T1000 (cell line): ENCODE results near the gene HLA-A.
"Not testable (repeated sequence)": the region's sequence is repeated elsewhere in the genome, so short reads cannot be mapped to it uniquely, and the experiment has no call there.

Experiments used
- DNase-seq: peaks from one replicate; lab custom pipeline; 2025; ENCODE audit warnings: mixed read lengths; lab: John Stamatoyannopoulos, UW

The HLA-A gene

DNA sequence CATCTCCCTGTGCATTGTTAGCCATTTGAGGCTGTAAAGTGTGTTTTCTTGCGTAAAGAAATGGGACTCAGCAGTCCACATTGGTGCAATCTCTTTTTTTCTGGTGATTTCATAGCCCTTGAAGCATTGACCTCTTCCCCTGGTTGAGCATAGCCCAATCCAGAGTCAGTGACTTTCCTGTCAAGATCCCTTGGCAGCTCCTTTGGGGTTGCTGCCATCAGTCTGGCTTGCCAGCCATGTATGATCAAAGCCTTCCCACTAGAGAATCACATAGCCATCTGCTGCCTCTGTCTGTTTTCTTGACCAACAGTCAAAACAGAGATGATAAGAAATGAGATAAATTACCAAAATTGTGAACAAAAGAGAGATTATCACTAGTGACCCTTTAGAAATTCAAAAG lies 19.6 kb downstream of the HLA-A start:
- no peak for DNase-seq

- DNase-seq, result not testable (repeated sequence)
These were observed 21.4 kb downstream of the HLA-A start for GRCh38 chr6:29963697-29964096.

DNA sequence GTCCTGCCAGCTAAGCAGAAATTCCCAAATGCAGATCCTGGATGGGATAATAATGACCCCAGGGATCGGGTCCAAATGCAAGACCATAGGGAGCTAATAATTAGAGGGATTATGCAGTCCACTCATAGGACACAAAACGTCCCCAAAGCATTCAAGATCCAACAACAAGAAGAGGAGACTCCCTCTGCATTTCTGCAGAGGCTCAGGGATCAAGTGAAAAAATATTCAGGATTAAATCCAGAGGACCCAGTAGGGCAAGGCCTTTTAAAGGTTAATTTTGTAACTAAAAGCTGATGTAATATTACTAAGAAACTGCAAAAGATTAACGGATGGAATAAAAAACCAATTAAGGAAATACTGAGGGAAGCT lies 22.2 kb downstream of the HLA-A start:
- DNase-seq, result no peak

DNA sequence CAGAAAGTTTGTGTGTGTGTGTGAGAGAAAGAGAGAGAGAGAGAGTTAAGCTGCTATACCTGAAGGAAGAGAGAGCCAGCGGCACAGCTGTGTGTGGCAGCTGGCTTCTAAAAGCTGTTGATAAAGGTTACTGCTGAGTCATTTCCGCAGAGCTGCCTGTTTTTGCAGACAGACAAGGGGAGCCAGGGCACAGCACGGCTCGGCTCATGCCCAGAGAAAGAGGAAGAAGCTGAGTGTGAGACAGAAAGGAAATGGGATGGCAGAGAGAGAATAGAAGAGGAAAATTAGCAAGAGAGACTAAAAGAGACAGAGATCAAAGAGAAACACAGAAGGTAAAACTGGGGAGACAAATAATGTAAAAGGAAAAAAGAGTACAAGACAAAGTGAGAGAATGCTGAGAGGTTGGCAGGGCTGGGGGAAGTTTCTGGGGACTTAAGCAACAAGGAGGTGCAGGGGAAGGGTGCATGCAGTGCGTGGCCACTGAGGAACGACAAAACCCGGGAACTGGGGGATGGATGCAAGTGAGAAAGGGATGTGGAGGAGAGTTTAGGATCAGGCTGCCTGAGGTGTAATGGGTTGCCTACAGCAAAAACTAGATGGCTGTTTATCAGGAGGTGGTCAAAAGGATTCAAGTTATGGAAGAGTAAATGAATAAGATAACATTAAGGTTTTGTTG lies 22.7 kb downstream of the HLA-A start:
- DNase-seq, result peak; percentile 32

DNA sequence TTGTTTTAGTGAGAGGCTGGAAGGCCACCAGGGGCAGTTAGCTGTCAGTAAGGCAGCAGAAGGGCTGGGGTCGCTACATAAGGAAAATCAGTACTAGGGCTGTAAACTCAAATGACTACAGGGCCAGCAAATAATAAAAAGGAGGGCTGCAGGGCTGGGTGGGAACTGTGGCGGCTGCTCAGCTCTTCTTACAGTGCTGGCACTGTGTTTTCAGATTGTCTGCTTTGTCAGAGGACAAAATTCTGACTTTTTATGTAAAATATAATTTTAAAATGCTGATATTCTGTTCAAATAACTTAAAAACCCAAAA lies 23.2 kb downstream of the HLA-A start:
- DNase-seq, result no peak

DNA sequence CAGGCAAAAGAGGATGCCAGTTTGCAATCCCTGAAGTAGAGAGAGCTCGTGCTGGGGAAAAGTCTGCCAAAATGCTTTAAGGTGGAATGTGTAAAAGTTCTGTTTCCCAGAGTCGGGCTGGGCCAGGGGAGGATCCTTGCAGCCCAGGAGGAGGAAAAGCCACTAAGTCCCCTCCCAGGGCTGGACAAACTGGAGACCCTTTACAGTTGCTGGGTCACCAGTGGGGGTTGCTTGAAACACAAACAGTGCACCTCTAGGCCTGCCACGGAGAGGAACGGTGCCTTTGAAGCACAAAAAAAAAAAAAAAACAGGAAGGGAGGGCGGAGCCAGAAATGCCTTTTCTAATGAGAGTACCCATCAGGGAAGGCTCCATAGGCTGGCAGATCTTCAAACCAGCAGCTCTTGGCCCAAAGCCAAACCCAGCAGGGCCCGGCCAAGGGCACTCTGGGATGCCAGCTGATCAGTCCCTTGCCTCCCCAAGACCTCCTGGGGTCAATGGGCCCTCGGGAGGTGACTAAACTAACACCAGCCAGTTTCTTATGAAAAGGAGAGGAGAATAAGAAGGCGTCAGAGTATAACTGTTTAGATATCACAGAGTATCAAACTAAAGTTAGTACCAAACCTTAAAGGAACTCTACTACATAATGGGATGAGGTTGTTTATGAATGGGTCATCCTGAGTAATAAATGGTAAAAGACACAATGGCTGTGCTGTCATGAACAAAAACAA lies 23.7 kb downstream of the HLA-A start:
- peak; percentile 60 for DNase-seq

DNA sequence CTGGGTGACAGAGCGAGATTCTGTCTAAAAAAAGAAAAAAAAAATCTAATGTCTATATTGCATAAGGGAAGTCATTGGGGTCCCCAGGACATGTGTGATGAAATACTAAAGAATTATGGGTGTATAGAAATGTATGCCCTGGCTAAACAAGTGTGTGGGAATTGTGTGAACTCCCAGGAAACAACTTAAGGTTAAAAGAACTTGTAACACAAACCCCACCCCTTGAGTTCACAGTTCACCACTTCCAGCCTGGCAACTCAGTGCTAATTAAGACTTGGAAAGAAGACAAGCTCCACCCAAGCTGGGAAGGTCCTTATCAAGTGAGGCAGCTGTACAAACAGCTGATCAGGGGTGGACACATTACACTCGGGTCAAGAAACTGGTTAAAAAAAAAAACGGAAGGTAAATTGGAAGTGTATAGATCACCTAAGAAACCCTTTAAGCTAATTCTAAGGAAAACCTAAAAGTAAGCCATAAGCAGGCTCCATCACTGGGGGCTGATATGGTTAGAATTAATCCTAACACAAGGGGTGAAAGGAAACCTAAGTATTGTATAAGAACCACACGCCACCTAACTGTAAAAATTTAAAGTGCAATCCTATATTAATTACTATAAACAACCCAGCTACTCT lies 25.2 kb downstream of the HLA-A start:
- DNase-seq, result no peak

DNA sequence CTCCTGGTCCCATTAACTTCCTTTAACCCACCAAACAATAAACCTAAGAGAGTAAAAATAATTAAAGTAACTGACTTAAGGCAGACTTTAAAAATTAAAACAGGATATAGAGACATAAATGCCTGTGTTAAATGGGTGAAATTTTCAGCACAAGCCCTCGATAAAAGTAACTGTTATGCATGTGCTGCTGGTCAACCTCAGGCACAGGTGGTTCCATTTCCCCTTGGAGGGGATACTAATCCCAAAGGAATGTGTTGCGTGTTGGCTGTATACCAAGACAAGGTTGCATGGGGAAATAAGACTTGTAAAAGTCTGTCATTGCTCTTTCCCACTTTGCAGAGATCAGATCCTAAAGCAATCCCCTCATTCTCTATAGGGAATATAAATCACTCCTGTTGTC lies 25.8 kb downstream of the HLA-A start:
- DNase-seq, result no peak

GRCh38 chr6:29968905-29969304 lies 26.6 kb downstream of the HLA-A start:
- no peak for DNase-seq

- DNase-seq, result no peak
These were observed 28.4 kb downstream of the HLA-A start for GRCh38 chr6:29970711-29971110.

- DNase-seq, result no peak
These were observed 32.7 kb downstream of the HLA-A start for GRCh38 chr6:29974901-29975560.

- DNase-seq, result no peak
These were observed 33.2 kb downstream of the HLA-A start for GRCh38 chr6:29975561-29975907.

DNA sequence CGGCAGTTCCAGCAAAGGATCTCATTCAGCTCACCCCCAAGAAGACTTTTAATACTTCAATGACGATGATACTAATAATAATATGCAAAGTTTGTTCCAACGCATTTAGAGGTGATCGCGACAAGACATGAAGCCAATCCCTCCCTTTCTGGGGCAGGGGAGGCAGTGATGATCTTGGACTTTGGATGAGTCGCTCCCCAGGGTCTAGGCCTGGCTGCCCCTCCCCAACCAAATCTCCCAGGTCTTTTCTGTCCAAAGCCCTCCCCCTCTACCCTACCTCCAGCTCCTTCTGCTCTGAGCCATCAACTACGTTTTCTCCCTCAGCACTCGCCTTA lies 33.9 kb downstream of the HLA-A start:
- no peak for DNase-seq

- DNase-seq, result peak; percentile 68
These were observed 34.5 kb downstream of the HLA-A start for GRCh38 chr6:29976588-29977424.

DNA sequence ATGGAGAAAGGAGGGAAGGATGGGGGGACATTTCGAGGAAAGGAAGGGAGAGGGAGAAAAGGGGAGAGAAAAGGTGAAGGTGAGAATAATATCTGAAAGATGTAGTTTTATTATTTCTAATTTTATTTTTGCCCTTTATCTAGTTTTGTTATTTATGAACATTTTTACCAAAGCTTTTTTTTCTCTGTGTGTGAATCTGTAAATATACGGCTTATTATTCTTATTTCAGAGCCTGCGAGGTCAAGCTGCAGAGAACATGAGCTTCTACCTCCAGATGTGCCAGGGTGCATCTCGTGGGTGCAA lies 35.0 kb downstream of the HLA-A start:
- DNase-seq, result no peak

GRCh38 chr6:29980013-29980412 lies 37.7 kb downstream of the HLA-A start:
- not testable (repeated sequence) for DNase-seq

- DNase-seq, result no peak
These were observed 38.2 kb downstream of the HLA-A start for GRCh38 chr6:29980511-29980910.

GRCh38 chr6:29981211-29981812 lies 39.0 kb downstream of the HLA-A start:
- DNase-seq, result no peak

DNA sequence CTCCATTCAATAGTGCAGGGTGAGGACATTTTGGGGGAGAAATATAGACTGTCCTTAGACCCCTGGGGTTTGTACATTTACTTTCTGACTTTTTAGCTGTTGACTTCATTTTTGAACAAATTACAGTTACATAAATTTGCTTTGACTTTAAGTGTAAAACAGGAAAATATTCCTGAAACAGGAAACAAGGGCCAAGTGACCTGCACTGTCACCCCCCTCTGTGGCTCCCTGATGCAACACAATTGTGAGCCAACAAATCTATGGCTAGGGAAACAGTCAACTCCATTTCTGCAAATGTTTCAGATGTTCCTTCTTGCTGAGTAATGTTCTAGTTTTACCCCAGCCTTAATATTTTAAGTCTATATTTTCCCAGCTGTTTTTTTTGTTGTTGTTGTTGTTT lies 39.8 kb downstream of the HLA-A start:
- DNase-seq, result no peak

DNA sequence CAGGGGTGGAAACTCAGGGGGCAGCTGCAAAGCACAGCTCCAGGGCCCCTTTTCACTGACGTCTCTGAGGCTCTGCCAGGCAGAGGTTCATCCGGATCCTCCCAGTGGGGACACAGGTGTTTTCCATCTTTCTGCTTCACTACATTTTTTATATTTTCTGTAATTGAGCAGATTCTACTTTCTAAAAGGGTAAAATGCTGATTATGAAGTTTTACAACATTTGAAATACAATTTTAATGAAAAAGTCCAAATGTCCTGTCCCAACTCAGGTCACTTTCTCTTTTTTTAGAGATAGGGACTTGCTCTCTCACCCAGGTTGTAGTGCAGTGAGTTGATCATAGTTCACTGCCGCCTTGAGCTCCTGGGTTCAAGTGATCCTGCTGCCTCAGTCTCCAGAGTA lies 41.9 kb downstream of the HLA-A start:
- no peak for DNase-seq

DNA sequence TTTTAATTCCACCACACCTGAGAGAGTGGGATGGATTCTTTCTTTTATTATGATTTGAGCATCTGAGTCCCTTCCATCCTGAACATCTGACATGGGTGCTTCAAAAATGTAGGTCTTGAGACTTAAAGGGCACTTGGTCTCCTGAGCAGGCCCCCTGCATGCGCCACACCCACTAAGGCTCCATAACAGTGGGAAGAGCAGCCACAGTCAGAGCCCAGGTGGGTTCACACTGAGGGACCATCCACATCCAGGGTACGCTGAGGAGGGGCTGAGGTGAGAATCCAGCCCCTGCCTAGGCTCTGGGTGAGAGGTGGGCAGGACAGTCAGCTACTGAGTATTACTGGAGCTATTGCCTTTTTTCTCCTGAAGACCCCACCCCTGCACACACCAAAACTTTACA lies 42.7 kb downstream of the HLA-A start:
- DNase-seq, result no peak

DNA sequence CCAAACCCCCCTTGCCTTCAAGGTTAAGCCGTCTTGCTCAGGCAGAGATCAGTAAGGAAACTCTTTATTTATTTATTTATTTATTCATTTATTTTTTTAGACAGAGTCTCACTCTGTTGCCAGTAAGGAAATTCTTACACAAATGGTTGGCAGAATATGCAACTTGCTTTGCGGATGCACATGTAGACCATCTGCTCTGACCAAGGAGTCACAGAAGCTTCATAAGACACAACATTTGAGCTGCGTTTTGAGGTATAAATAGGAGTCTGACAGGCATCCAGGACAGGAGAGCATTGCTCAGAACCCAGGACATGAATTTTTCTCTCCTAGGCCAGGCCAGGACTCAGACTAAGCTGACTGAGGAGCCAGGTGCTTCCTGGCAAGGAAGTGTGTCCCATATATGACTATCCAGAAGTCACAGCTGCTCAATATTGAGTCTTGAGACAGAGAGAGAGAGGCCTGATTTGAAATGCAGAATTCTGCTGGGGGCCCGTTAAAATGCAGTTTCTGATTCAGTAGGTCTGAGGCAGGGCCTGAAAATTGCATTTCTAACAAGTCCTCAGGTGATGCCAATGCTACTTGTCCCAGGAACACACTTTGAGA lies 43.9 kb downstream of the HLA-A start:
- DNase-seq, result no peak
